NB4 (cell line): ENCODE measurements around the gene KIF23.

Experiments
- DNase-seq: peaks from one replicate; pipeline ENCODE4 v3.0.0; 2010; ENCODE audit warnings: low read depth
- H3K4me3 ChIP-seq: one replicate; pipeline ENCODE4 v1.5.1; 2011; ENCODE audit warnings: mild to moderate bottlenecking, low read depth, low read length, moderate library complexity
- CTCF ChIP-seq: IDR thresholded peaks from one replicate; pipeline ENCODE4 v1.5.1; 2012; ENCODE audit warnings: low read depth, low read length
- MYC ChIP-seq: IDR thresholded peaks from 2 replicates; pipeline ENCODE4 v1.6.1; 2011; ENCODE audit warnings: low read depth, low read length
- POLR2A ChIP-seq: IDR thresholded peaks from 2 replicates; pipeline ENCODE4 v1.6.1; 2011; ENCODE audit warnings: mild to moderate bottlenecking; ENCODE audit not compliant: insufficient read length; ENCODE audit errors: extremely low read depth
- TF ChIP-seq, protein P1 (sequence below): IDR thresholded peaks from 2 replicates; pipeline ENCODE4 v1.6.1; 2011; ENCODE audit warnings: low read depth, low read length

KIF23 gene

GRCh38 chr15:69421498-69421897 is 7.3 kb downstream of the KIF23 start:
- TF ChIP-seq, protein P1, sequence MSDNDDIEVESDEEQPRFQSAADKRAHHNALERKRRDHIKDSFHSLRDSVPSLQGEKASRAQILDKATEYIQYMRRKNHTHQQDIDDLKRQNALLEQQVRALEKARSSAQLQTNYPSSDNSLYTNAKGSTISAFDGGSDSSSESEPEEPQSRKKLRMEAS, result no peak
- TF ChIP-seq MYC, result no peak
- DNase-seq, result no peak
- no peak overlapping the region for H3K4me3 ChIP-seq

GRCh38 chr15:69422336-69422895 is 8.3 kb downstream of the KIF23 start:
- no peak overlapping the region for H3K4me3 ChIP-seq
- TF ChIP-seq POLR2A, result no peak
- TF ChIP-seq, protein P1, result no peak
- no peak for TF ChIP-seq CTCF
- DNase-seq, result no peak

GRCh38 chr15:69424001-69424400 is 9.9 kb downstream of the KIF23 start:
- TF ChIP-seq CTCF (no peak), MYC (no peak), POLR2A (no peak)
- TF ChIP-seq, protein P1, result no peak
- no peak for DNase-seq
- H3K4me3 ChIP-seq, result no peak overlapping the region

DNA sequence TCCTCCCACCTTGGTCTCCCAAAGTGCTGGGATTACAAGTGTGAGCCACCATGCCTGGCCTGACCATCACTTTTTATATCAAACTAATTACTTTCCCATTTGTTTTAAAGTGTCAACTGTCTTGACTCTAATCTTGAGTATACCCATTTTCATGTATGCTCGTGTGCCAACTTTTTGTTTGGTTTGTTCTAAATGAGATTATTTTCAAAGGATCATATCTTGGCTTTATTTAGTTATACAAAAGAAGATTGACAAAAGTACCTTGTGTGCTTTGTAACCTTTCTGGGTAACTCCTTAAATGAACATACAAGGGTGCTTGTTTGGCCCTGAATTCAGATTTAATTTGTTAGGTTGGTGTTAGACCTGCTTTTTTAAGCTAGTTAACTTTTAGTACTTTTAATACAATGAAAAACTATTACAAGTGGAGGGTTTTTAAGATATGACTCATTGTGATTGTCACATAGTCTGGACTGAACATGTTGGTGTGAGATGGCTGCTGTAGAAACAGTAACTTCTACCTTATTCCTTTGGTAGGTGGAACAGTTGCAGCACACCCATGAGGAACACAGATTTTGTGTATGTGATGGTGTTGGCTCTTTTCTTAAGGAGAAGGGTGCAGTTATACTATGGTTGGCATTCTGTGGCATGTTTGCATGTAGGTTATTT is 10.7 kb downstream of the KIF23 start:
- no peak for DNase-seq
- no peak overlapping the region for H3K4me3 ChIP-seq
- TF ChIP-seq, protein P1, result no peak

DNA sequence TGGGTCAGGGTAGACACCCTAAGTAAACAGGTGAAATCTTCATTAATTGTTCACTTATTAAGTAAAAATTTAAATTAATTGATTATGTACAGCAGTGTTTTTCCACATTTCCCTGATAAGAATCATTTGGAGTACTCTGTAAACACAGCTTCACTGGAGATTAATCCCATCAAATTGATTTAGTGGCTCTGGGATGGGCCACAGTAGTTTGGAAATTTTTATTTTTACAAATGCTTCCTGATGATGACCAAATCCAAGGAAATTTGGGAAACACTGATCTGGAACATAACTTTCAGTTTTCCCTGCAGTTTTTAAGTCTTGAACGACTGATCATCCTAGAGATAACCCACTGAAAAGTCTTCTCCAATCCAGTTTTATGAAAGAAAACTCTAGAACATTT is 19.7 kb downstream of the KIF23 start:
- no peak for DNase-seq
- TF ChIP-seq CTCF (no peak), POLR2A (no peak), MYC (no peak)
- TF ChIP-seq, protein P1, result no peak
- no peak overlapping the region for H3K4me3 ChIP-seq

- H3K4me3 ChIP-seq, result no peak overlapping the region
- no peak for DNase-seq
- TF ChIP-seq, protein P1, result no peak
- no peak for TF ChIP-seq CTCF
- TF ChIP-seq MYC, result no peak
- no peak for TF ChIP-seq POLR2A
Measured at GRCh38 chr15:69434238-69434637, 20.1 kb downstream of the KIF23 start.
